HG03064 (cell line): ENCODE results near the gene SEBOX.

Experiments used
- ATAC-seq: cut with Tn5 transposase; IDR thresholded peaks from one replicate; pipeline ENCODE4 v1.9.1; 2021; ENCODE audit warnings: low read depth; ENCODE audit not compliant: unreplicated experiment

SEBOX gene

DNA sequence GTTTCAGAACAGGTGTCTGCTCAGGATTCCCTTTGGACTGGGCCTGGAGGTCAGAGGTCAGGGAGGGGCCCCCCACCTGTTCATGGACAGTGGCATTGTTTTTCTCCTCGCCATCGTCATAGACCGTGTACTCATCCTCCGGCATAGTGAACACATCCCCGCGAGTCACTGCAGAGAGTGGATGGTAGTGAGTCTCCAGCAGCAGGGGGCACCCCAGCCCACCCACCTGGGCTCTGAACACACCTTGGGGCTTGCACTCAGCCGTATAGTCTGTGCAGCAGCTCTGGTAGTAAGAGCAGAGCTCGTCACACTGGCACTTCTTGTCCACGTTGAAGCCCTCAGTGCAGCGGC is 4.7 kb upstream of the SEBOX start:
- ATAC-seq: no peak

DNA sequence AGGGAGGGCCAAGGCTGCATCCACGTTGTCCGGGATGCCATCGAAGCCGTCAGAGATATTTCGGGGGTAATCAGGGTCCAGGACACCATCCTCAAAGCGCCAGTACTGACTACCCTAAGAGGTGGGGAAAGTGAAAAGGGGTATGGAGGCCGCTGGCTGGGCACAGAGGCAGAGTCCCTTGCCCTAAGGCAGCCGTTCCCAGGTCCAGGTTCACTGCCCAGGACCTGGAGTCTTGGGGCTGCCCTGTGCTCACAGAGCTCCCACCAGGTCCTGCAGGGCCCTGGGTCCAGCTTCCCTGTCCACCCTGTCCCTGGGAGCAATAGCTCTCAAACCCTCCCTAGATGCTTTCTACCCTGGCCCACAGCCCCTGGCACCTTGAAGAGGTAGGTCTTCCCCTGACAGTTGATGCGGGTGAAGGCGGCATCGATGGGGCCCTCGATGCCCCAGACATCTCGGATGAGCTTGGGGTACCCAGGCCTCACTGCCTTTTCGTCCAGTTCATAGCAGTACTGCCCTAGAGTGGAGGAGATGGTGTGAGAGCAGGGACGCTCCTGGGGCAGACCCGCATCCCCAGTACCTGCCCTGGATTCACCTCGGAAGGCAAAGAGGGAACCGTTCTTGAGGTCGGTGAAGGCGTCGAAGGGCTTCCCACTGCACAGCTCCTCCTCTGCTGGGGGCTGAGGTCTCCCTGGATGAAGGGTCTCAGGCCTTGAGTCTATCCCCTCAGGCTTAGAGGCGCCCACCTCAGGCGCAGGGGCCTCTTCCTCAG is 4.1 kb upstream of the SEBOX start:
- no peak for ATAC-seq

DNA sequence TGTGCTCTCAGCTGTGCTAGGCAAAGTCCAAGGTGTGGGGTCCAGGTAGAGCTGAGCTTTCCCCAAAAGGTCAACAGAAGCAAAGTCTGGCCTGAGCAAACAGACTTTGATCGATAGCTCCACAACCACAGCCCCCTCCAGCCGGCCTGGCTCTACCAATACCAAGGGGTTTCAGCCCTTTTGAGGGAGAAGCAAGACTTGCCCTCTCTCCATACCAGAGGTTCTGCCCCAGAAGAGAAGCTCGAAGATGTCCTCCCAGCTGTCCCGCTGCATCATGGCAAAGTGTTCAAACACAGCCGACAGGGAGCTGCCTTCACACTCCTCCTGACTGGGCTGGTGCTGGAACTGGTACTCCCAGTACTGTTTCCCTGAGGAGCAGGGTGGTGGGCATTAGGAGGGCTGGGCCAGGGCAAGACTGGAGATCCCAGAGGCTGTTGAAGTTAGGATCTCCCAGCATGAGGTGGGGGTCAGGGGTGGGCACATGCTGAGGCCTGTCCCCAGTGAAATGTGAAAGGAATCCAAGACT is 3.4 kb upstream of the SEBOX start:
- no peak for ATAC-seq

DNA sequence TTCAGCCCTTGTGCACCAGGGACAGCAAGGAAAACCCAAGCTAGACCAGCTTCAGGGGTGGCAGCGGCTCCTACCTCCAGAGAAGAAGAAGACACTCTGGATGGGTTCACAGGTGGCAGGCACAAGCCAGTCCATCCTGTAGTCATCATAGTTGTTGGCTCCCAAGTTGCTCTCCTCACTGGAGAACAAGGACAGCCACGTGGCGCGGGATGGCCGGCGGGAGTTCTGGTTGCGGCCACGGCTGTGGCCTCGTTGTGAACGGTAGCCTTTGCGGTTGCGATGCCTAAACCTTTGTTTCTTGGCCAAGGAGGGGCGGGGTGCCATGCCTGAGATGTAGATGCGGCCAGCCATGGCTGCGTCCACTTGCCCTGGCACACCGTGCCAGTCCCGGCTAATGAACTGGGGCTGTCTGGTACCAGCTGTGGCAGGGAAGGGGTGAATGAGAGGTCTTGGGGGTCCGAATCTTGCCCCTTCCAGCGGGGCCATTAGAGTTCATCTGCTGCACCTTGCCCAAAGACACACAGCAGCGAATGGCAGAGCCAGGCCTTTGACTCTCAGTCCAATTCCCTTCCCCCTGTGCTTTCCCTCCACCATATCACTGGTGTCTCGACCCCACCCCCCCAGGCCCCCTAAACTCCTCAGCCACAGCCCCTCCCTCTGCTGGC is 2.8 kb upstream of the SEBOX start:
- ATAC-seq: no peak

DNA sequence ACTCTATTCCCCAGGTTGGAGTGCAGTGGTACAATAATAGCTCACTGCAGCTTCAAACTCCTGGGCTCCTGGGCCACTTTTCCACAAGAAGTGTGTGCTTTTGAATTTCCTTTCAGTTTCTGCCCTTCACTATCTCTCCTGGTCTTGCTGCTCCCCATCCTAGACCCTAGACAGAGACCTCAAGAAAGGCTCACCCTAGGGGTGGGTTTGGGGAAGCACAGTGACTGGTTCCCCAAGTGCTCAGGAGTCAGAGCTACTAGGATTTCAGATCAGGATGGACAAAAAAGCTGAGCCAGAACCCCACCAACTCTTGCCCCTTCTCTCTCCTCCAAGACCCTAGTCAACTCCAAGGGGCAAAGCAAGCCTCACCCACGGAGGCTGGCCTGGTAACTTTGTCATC is 1.6 kb upstream of the SEBOX start:
- no peak for ATAC-seq

DNA sequence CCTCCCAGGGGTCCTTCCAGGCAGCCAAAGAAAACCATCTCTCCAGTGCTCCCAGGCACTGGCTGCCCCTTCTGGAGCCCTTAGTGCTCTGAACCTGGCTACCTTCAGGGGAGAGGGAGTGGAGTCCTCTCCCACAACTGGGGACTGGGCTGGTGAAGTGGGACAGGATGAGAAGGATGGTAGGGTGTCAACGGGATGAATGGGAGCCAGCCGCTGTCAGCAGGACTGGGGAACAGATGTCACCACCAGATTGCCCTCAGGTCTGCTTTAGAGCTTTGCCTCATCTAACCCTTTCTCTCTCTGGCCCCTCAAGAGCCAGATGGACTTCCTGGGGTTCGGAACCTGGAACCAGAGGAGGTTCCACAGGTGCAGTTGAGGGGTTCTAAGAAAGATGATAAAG is 488 bp upstream of the SEBOX start:
- ATAC-seq: no peak

DNA sequence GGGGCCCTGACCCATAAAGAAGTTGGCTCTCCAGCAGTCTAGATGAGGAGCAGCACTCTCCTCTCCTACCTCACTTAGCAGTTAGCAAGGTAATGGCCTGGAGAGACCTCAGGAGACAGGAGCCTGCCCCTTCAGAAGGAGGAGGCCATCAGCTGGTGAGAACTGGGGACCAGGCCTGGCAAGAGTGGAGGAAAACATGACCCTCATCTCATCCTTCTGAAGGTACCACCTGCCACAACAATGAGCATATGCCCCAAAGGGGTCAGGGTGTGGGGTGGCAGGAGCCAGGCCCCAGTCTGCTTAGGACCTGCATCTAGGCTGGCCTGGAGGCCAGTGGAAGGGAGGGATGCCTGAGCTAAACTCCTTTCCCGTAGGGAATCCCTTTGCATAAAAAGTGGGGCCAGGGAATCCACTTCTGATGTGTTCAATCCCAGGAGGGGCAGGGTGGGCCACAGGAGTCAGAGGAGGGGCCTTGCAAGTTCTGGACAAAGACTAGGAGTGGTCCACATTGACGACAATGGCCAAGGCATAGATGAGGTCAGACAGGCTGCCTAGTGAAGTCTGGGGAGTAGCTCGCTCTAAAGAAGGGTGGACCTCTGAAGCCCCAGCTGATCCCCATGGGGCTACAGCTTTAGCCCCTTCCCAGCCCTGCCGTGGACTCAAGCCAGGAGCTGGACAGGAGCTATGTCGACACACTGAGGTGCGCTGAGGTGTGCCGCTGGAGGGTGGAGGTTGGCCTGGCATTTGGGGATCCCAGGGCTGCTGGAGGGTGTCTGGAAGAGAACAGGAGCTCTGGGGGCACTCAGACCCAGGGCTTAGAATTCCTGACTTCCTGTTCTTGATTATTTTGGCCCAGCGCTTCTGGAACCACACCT is 986 bp downstream of the SEBOX start:
- no peak for ATAC-seq

DNA sequence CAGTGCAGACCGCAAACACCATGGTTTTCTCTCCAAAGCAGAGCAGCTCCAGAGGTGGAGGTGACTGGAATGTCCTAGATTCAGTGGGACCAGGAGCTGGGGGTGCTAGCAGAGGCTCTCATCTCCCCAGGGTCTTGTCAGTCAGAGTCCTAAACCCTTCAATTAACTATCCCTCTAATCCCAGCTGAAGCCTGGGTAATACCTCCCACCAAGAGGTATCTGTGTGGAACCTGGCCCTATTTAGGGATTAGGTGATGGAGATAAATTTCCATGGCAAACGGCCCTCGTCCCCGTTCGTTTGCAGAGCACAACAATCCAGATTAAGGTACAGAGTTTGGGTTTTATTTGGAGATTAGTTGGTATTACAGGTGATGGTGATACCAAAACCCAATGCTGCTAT is 1.8 kb downstream of the SEBOX start:
- ATAC-seq: no peak

DNA sequence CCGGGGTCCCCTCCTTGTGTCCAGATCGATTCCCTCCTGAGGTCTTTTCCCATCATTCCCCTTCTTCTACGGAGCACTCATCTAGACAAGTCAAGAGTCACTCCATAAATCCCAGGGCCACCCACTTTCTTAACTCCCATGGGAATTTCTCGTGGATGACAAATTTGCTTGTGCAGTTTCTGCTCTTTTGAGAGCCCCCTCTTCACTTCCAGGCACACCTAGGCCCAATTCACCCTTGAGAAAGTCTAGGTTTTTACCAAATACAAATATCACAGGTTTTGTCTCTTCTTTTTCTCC is 7.2 kb downstream of the SEBOX start:
- ATAC-seq: no peak

DNA sequence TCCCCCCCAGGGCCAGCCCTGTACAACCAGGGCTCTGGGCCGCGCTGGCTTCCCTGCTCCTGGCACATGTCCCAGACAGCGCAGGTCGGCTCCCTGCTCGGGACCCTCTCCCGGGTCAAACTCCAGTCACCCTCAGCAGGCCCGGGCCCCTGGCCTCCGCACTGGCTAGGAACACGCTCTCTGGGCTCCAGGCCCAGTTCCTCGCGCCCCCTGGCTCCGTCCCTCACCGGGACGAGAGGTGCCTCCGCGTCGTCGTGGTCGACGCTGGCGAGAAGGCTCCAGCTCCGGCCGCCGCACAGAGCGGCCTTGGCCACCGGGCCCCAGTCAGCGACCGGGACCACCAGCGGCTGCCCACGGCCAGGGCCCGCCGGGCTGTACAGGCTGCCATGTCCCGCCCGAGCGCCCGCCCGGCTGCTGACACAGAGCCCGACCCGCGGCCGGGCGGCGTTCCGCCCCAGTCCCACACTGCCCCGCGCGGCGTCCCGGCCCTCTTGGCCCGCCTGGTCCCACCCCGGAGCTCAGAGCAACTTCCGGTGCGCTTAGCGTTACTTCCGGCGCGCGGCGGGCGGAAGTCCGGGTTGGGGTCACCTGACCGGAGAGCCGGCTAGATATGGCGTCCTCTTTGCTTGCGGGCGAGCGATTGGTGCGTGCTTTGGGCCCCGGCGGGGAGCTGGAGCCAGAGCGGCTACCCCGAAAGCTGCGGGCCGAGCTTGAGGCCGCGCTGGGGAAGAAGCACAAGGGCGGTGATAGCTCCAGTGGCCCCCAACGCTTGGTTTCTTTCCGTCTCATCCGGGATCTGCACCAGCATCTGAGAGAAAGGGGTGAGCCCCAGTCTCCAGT is 7.7 kb downstream of the SEBOX start, which contains the start of gene POLDIP2:
TSS of gene POLDIP2 (minus strand) at position 467 of the 840 bp plus-strand sequence. CDS start at position 388, 79 bp downstream.
- peak; percentile 92 for ATAC-seq

DNA sequence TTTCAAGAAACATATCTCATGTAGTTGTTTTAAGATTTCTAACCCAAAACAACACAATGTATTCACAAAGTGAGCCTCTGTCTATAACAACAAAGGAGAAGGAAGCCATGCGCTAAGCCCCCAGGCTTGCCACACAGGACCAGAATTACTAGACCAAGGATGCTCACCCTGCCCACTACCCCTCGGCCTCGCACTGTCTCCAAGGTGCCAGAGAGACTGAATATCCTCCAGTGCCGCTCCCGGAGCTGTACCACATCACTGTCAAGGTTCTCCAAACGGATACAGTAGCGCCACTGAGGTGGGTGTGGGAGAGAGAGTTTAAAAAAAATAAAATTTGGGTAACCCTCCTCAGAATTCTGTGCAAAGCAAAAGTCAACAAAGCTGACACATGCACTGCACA is 14.7 kb downstream of the SEBOX start:
- no peak for ATAC-seq

DNA sequence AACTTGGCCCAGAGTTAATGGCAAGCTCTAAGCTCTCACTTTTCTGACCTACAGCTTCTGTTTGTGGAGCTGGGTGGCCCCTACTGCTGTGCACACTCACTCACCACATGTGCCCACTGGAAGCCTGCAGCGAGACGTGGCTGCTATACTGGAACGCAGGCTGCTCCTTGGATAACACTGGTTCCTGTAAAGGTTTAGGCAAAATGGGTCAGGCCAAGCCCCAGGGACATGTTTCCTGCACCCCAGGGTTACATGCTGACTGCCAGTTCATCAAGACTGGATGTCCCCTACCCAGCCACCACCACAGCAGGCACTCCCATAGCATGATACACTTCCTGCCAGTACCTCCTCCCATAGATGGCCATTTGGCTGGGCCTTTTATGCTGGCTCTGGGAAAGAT is 16.0 kb downstream of the SEBOX start:
- no peak for ATAC-seq

DNA sequence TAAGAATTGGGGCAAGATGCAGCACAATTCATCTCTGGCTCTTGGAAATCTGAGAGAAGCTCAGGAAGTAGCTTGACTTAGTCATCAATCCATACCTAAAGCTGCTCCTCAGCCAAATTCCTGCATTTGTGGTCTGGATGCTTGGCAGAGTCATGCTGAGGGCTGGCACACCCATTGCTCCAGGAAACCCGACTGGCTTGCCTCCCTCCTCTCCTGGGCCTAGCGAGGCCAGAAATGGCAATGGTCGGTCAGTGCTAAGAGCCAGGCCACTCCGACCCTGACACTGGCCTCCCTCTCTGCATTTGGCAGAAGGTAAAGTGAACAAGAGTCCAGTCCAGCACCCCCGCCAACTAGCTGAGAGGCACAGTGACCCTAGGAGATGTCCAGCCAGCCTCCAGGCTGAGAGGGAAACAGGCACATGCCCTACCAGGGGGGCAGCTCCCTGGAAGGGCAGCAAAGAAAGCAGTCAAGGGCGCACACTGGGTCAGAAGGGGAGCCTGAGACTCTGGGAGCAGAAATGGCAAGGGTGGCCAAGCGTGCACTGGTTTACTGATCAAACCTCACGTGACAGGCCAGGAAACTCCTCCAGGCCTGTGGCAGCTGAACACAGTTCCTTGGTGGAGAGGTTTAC is 17.6 kb downstream of the SEBOX start:
- ATAC-seq: no peak

DNA sequence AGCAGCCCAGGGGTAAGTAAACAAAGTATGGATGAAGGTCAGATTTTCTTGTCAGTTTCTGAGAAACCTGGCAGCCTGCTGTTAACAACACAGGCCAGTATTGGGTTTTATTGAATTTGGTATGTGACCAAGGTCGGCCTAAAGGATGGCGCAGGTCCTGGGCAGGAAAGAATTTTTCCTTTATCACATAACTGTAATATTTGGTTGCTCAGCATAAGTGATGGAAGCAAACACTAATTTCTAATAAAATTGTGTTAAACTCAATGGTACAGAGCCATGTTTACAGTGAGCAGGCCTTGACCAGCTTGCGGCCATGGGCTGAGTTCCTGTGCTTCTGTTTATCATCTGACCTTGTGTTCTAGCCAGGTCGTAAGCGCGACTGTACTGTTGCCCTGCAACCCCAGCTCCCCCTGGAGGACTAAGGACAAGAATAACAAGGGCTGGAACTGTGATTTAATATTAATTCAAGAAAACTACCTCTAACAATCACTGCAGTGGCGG is 18.2 kb downstream of the SEBOX start:
- no peak for ATAC-seq

DNA sequence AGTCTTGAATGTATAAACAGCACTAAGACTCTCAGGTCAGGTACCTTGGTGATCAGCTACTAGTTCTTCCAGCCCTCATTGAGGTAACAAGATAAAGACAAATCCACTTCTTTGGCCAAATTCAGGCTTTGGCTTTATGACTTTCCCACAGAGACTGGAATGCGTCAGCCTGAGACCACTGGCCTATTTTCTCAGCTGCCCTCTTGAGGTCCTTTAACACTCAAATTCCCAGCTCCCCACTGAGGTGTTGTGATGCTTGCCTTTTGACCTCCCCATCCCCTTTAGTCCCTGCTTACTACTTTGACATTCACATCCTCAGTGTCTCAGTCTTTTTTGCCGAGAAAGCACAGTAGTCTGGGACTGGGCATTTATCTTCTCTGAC is 18.8 kb downstream of the SEBOX start:
- no peak for ATAC-seq

DNA sequence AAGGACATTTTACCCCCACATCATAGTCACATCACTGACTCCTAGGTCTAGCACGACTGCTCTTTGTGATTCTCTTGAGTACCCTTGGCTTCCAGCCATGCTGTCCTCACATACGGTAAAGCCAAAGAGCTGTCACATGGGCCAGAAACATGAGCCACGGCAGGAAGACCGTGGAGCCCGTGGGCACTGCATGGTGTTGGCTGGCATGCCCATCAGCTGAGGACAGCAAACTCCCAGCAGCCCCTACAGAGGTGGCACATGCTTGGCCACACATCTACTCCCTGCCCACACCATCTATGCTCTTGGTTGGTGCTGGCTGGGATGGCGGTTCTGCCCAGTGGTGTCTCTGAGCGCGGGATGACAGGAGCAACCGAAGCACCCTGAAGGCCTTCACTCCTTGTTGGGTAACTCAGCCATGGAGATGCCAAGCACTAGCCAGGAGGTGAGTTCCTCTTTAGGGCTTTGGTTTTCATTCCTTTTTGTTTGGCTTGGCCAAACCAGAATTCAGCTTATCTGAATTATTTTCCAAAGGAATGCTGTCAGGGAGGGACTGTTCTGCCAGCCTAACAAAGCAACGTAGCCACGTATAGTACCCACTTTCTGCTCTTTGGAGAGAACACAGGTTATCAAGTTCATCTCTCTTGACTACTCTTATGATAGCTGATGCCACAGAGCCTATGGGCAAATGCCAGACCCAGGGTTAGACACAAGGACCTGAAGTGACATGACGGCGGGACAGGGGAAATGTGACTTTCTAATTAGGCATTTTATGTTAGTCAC is 19.4 kb downstream of the SEBOX start:
- ATAC-seq: no peak

DNA sequence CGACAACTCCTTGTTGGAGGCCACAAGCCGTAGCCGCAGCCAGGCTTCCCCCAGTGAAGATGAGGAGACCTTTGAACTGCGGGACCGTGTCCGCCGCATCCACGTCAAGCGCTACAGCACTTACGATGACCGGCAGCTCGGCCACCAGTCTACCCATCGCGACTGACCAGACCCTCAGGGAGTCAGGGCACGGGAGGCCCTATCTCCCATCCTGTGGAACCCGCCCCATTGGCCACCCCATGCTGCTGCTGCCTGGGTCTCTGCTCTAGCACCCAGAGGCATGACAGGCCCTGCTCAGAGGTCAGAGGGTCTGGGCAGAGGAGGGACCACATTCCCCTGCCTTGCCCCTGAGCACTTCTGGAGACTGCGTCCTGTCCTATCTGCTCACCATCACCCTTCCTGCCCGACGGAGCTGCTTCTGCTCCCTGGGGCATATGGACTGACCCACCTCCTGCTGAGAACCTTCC is 20.5 kb downstream of the SEBOX start:
- no peak for ATAC-seq

DNA sequence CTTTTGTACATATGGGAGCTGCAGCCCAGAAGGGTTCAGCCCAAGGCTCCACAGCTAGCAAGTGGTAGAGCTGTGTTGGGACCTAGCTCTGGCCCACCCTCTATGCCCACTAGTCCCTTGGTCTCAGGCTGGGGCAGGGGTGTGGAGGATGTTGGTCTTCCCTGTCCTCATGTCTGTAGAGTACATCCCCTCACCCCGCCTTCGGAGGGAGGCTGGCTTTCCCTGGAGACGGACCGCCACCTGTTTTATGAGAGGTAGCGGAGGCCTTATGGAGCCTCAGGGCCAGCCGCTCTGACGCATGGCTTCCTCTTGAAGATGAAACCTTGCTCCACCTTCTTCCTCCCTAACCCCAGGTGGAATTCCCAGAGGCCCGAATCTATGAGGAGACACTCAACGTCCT is 21.0 kb downstream of the SEBOX start:
- no peak for ATAC-seq

DNA sequence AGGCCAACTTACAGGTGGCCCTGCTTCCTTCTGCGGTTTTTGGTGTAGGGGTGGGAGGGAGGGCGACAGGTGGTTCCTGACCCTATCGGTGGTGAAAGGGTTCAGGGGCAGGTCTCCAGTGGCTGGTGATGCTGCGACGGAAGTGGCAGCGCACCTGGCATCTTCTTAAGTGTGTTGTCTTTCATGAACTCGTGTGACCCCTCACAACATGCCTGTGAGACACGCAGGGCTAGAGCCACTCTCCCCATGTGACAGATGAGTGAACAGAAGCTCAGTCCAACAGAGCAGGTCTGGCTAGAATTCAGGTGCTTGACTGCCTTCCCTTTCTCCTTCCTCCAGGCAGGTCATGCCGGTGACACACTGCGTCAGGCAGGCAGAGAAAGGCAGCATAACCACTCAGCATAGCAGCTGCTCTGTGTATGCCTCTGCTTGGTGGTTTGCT is 21.5 kb downstream of the SEBOX start:
- ATAC-seq: no peak
